Skin of body (tissue), 3 donors: ENCODE results near the gene CDHR5. TPM values are rescaled to one million over a fixed set of nuclear protein-coding genes. Genes with fewer than 3 reads are reported as not detected.
A peak's percentile ranks its signal among the peaks of the same experiment; 100 is the strongest.

Experiments used
- DNase-seq: peaks from one replicate; lab custom pipeline; 2025; lab: John Stamatoyannopoulos, UW
- small RNA-seq: library from RNA; depleted of rRNA; stranded (forward); fragments of <200 nt; gene quantifications from one replicate; pipeline ENCODE3, GENCODE V24; 2014; ENCODE audit warnings: low replicate concordance
- total RNA-seq: library from RNA; depleted of rRNA; stranded (reverse); fragments of >200 nt; gene quantifications from one replicate; pipeline ENCODE4 v1.2.3, GENCODE V29; 2014

Gene CDHR5
- total RNA-seq, 1 donor from 2014 or later, result not detected

- peak; percentile 80 for DNase-seq
These were observed 56.2 kb downstream of the CDHR5 start for GRCh38 chr11:568306-569157.

- DNase-seq, result no peak
These were observed 57.0 kb downstream of the CDHR5 start for GRCh38 chr11:567629-568292.

GRCh38 chr11:567011-567628 lies 57.6 kb downstream of the CDHR5 start:
- no peak for DNase-seq

Small RNAs within 50 kb of the gene (small RNA-seq; reads per million reads assigned to genes)
- 9.2 reads per million, percentile 92 among the genes with 10 or more reads in this experiment for gene MIR210

Other genes starting within 250 kb of the CDHR5 start
- gene PKP3, start 230.7 kb downstream of the CDHR5 start, total RNA-seq, result 71.2 TPM
- 9.5 TPM for gene SIGIRR, start 210.0 kb downstream of the CDHR5 start, total RNA-seq
- gene ANO9, start 182.9 kb downstream of the CDHR5 start, total RNA-seq, result 7.3 TPM
- 14.1 TPM for gene PTDSS2, start 174.7 kb downstream of the CDHR5 start, total RNA-seq
- gene RNH1, start 117.7 kb downstream of the CDHR5 start, total RNA-seq, result 83.8 TPM
- gene HRAS, start 89.4 kb downstream of the CDHR5 start, total RNA-seq, result 27.9 TPM
- gene LRRC56, start 87.4 kb downstream of the CDHR5 start, total RNA-seq, result 0.69 TPM
- 0.69 TPM for gene LMNTD2, start 64.2 kb downstream of the CDHR5 start, total RNA-seq
- 7.7 TPM for gene RASSF7, start 64.0 kb downstream of the CDHR5 start, total RNA-seq
- 18.8 TPM for gene PHRF1, start 48.5 kb downstream of the CDHR5 start, total RNA-seq
- 6.6 TPM for gene IRF7, start 9.0 kb downstream of the CDHR5 start, total RNA-seq
- 2.6 TPM for gene SCT, start 2.2 kb upstream of the CDHR5 start, total RNA-seq
- not detected for gene DRD4, start 12.3 kb upstream of the CDHR5 start, total RNA-seq
- 15.7 TPM for gene DEAF1, start 70.3 kb upstream of the CDHR5 start, total RNA-seq
- 7.8 TPM for gene TMEM80, start 70.9 kb upstream of the CDHR5 start, total RNA-seq
- 35.6 TPM for gene EPS8L2, start 81.3 kb upstream of the CDHR5 start, total RNA-seq
- 134 TPM for gene TALDO1, start 122.5 kb upstream of the CDHR5 start, total RNA-seq
- 15.3 TPM for gene GATD1, start 152.5 kb upstream of the CDHR5 start, total RNA-seq
- not detected for gene CEND1, start 165.1 kb upstream of the CDHR5 start, total RNA-seq
- gene SLC25A22, start 173.3 kb upstream of the CDHR5 start, total RNA-seq, result 11.6 TPM
- 4.6 TPM for gene PIDD1, start 180.3 kb upstream of the CDHR5 start, total RNA-seq
- gene RPLP2, start 185.0 kb upstream of the CDHR5 start, total RNA-seq, result 391 TPM
- 60.0 TPM for gene PNPLA2, start 194.0 kb upstream of the CDHR5 start, total RNA-seq
- 5.6 TPM for gene CRACR2B, start 203.0 kb upstream of the CDHR5 start, total RNA-seq
- 70.8 TPM for gene CD151, start 208.0 kb upstream of the CDHR5 start, total RNA-seq
- 64.4 TPM for gene POLR2L, start 217.6 kb upstream of the CDHR5 start, total RNA-seq
- gene TSPAN4, start 217.9 kb upstream of the CDHR5 start, total RNA-seq, result 35.8 TPM